ENCODE data around the gene DNAJC8. TPM values are rescaled to one million over a fixed set of nuclear protein-coding genes. Genes with fewer than 3 reads are reported as not detected.
A peak's percentile ranks its signal among the peaks of the same experiment; 100 is the strongest.

DNAJC8 gene
- total and polyA plus RNA-seq, 2 of the 8 experiments (the other 6 are each of a cell fraction or from before 2014, with no cell fraction given), result 116 to 134 TPM

- H3K36me3 ChIP-seq (ENCODE audit: control insufficient read depth in 2 of 4, insufficient read depth in 4 of 4, low read length in 3 of 4), result peaks cover 0 to 18% (median 2%) of the 10 kb centered on the region in 4 experiments; a peak in 6 of 8 replicates
- TF ChIP-seq RAD21 (IDR thresholded peaks at IDR 0.05 in 1 of 2, conservative IDR thresholded peaks at IDR 0.05 in 1 of 2; ENCODE audit: low read depth in 2 of 2, low read length in 2 of 2) (no peak), POLR2A (IDR thresholded peaks at IDR 0.05; ENCODE audit: control extremely low read depth in 1 of 2, low read depth in 2 of 2, low read length in 2 of 2) (no peak), NANOG (IDR thresholded peaks at IDR 0.05; ENCODE audit: insufficient read depth, low read depth, low read length, poor library complexity, severe bottlenecking) (no peak), EP300 (IDR thresholded peaks at IDR 0.05; ENCODE audit: borderline replicate concordance in 1 of 2, low read depth in 2 of 2, low read length in 2 of 2) (no peak), E2F6 (IDR thresholded peaks at IDR 0.05) (no peak), HDAC6 (IDR thresholded peaks at IDR 0.05; ENCODE audit: low read depth, low read length) (no peak), JUN (IDR thresholded peaks at IDR 0.05; ENCODE audit: low read depth, low read length) (no peak)
- H2BK5ac ChIP-seq (ENCODE audit: low read depth, low read length), result no peak overlapping the region
- H4K91ac ChIP-seq (replicated peaks; ENCODE audit: insufficient read length, low read length), result no peak overlapping the region
- no peak overlapping the region for H2AK5ac ChIP-seq (ENCODE audit: low read depth, low read length)
- no peak overlapping the region for H4K8ac ChIP-seq (ENCODE audit: extremely low read depth, insufficient read depth, low read length)
- no peak overlapping the region for H3K18ac ChIP-seq (ENCODE audit: extremely low read depth, low read length)
- peaks cover 14 to 24% of the 10 kb centered on the region in 2 experiments for H4K20me1 ChIP-seq (replicated peaks in 1 of 2; ENCODE audit: control insufficient read depth in 1 of 2, insufficient read depth in 2 of 2, low read length in 2 of 2)
- no peak overlapping the region for H3K56ac ChIP-seq (replicated peaks; ENCODE audit: insufficient read length, low read depth, low read length)
- no peak overlapping the region for H3K23ac ChIP-seq (ENCODE audit: insufficient read length)
- peaks cover 25% of the 10 kb centered on the region for H3K79me1 ChIP-seq (ENCODE audit: low read depth, low read length)
- FAIRE-seq (no peak), DNase-seq (ENCODE audit: low read depth in 1 of 2, low spot score in 2 of 2) (no peak)
- no peak overlapping the region for H2BK20ac ChIP-seq (ENCODE audit: low read length)
- H3K27me3 ChIP-seq (replicated peaks in 1 of 4; ENCODE audit: control insufficient read depth in 3 of 4, extremely low read depth in 1 of 4, insufficient read depth in 3 of 4, low read length in 3 of 4), result no peaks in the 10 kb centered on the region
- H3K9me3 ChIP-seq (ENCODE audit: insufficient read depth in 2 of 2, low read depth in 1 of 2, low read length in 1 of 2), result no peaks in the 10 kb centered on the region
- no peak overlapping the region for H2BK12ac ChIP-seq (ENCODE audit: low read depth, low read length)
- H4K5ac ChIP-seq (ENCODE audit: insufficient read length, low read depth, low read length), result no peak overlapping the region
- H3K4me2 ChIP-seq (ENCODE audit: insufficient read depth in 1 of 2, low read depth in 2 of 2, low read length in 2 of 2), result peak overlapping the region in 1 of 2 experiments; percentile 21; a peak in 2 of 4 replicates
- no peak overlapping the region for H3K4ac ChIP-seq (replicated peaks; ENCODE audit: insufficient read length, low read depth, low read length)
- no peak overlapping the region for H2BK120ac ChIP-seq (replicated peaks; ENCODE audit: low read depth, low read length)
- 69% methylated on average over 5 of the region's 5 CpGs; no CpG with 5 or more reads in 1 of the 2 experiments for WGBS, 2 experiments (ENCODE audit: extremely low coverage in 1 of 2, insufficient coverage in 1 of 2, insufficient read length in 1 of 2, insufficient replicate concordance in 2 of 2, low coverage in 1 of 2, low lambda C conversion rate in 2 of 2, missing lambda C conversion rate in 1 of 2)
- 0 out of 8 replicates have a peak overlapping the region, but pooled peaks of 1 of the 4 experiments have one; percentile 2 for H3K4me3 ChIP-seq (ENCODE audit: extremely low read depth in 1 of 4, insufficient read depth in 2 of 4, low read depth in 3 of 4, low read length in 4 of 4)
- peaks cover 5 to 20% (median 16%) of the 10 kb centered on the region in 4 experiments; a peak in 5 of 7 replicates for H3K4me1 ChIP-seq (replicated peaks in 1 of 4; ENCODE audit: control insufficient read depth in 3 of 4, insufficient read depth in 4 of 4, low read length in 3 of 4)
- POLR2A ChIA-PET (ENCODE audit: partially characterized antibody), result interaction anchor here (0.8 to 19.5 kb wide), 8 partner anchors 7 to 241 kb away, joined by 3 to 324 read pairs (median 5); partner anchors contain the start of gene SESN2
- no peak overlapping the region for H3K14ac ChIP-seq (ENCODE audit: insufficient read length)
- no peak overlapping the region for H2AFZ ChIP-seq (ENCODE audit: low read length)
- H3K79me2 ChIP-seq (ENCODE audit: control insufficient read depth in 1 of 2, insufficient read depth in 2 of 2, low read length in 2 of 2), result peaks cover 28 to 92% of the 10 kb centered on the region in 2 experiments
- H3K27ac ChIP-seq (ENCODE audit: low read depth, low read length), result no peak overlapping the region
- no peak overlapping the region for H3K9ac ChIP-seq (replicated peaks in 1 of 4; ENCODE audit: extremely low read depth in 1 of 4, low read depth in 3 of 4, low read length in 3 of 4)
- H2BK15ac ChIP-seq (ENCODE audit: low read length), result no peak overlapping the region
- H3K23me2 ChIP-seq (ENCODE audit: low read depth, low read length), result no peaks in the 10 kb centered on the region
- CTCF ChIA-PET (ENCODE audit: partially characterized antibody), result interaction anchor here (1.1 to 6.7 kb wide), 3 partner anchors 8 to 62 kb away, joined by 3 to 61 read pairs (median 4); partner anchors contain the start of gene MED18
Observed at GRCh38 chr1:28266920-28267322, 34.1 kb upstream of the DNAJC8 start.
